ENCODE results near the gene CDH12. TPM values are rescaled to one million over a fixed set of nuclear protein-coding genes. Genes with fewer than 3 reads are reported as not detected.
A peak's percentile ranks its signal among the peaks of the same experiment; 100 is the strongest.

Gene CDH12
- total and polyA plus RNA-seq, 4 donors = 0.02 to 3.7 (median 0.31) TPM; not detected in 1

GRCh38 chr5:22837803-22838202, 15.3 kb downstream of the CDH12 start:
- no peak overlapping the region for H3K9ac ChIP-seq (ENCODE audit: insufficient read depth in 1 of 2, low read length in 2 of 2)
- ATAC-seq (ENCODE audit: insufficient read depth, low FRiP score) (no peak), DNase-seq (no peak)
- H3K4me1 ChIP-seq (ENCODE audit: control insufficient read depth in 5 of 5, insufficient read depth in 5 of 5, low read length in 5 of 5) = peaks cover 0 to 5% (median 0%) of the 10 kb centered on the region in 5 donors
- H3K27me3 ChIP-seq (ENCODE audit: control insufficient read depth in 3 of 3, insufficient read depth in 3 of 3, low read length in 2 of 3) = no peaks in the 10 kb centered on the region
- no peaks in the 10 kb centered on the region for H3K36me3 ChIP-seq (ENCODE audit: control insufficient read depth in 4 of 4, insufficient read depth in 4 of 4, low read length in 4 of 4)
- H3K27ac ChIP-seq (ENCODE audit: low read depth in 1 of 2, low read length in 1 of 2) = no peak overlapping the region
- TF ChIP-seq CTCF (IDR thresholded peaks at IDR 0.05; ENCODE audit: control extremely low read depth, extremely low read depth) = no peak
- H3K4me3 ChIP-seq = no peak overlapping the region
- H3K9me3 ChIP-seq (ENCODE audit: control insufficient read depth in 4 of 4, insufficient read depth in 3 of 4, low read length in 3 of 4) = no peaks in the 10 kb centered on the region
- WGBS, 2 donors = 87% methylated on average over 4 of the region's 4 CpGs

GRCh38 chr5:22835686-22836085, 17.5 kb downstream of the CDH12 start:
- 49 to 65% methylated on average over 1 of the region's 1 CpG for WGBS, 2 donors
- peak in 2 of 3 donors; percentile 59 to 69 for DNase-seq
- ATAC-seq (ENCODE audit: insufficient read depth, low FRiP score) = no peak
- Histone ChIP-seq H3K9ac (ENCODE audit: insufficient read depth in 1 of 2, low read length in 2 of 2) (no peak overlapping the region), H3K4me3 (no peak overlapping the region), H3K36me3 (ENCODE audit: control insufficient read depth in 4 of 4, insufficient read depth in 4 of 4, low read length in 4 of 4) (no peaks in the 10 kb centered on the region), H3K27me3 (ENCODE audit: control insufficient read depth in 3 of 3, insufficient read depth in 3 of 3, low read length in 2 of 3) (no peaks in the 10 kb centered on the region), H3K27ac (ENCODE audit: low read depth in 1 of 2, low read length in 1 of 2) (no peak overlapping the region), H3K9me3 (ENCODE audit: control insufficient read depth in 4 of 4, insufficient read depth in 3 of 4, low read length in 3 of 4) (no peaks in the 10 kb centered on the region), H3K4me1 (ENCODE audit: control insufficient read depth in 5 of 5, insufficient read depth in 5 of 5, low read length in 5 of 5) (peaks cover 0 to 5% (median 0%) of the 10 kb centered on the region in 5 donors)
- TF ChIP-seq CTCF (IDR thresholded peaks at IDR 0.05; ENCODE audit: control extremely low read depth, extremely low read depth) = no peak

- Histone ChIP-seq H3K27me3 (ENCODE audit: control insufficient read depth in 3 of 3, insufficient read depth in 3 of 3, low read length in 2 of 3) (no peaks in the 10 kb centered on the region), H3K4me3 (no peak overlapping the region)
Observed at GRCh38 chr5:22793463-22793862, 59.7 kb downstream of the CDH12 start.

More at GRCh38 chr5:22793463-22793862, 59.7 kb downstream of the CDH12 start:
- H3K27ac ChIP-seq (ENCODE audit: low read depth in 1 of 2, low read length in 1 of 2) = no peak overlapping the region
- no peak for DNase-seq
- no peak for TF ChIP-seq CTCF (IDR thresholded peaks at IDR 0.05; ENCODE audit: control extremely low read depth, extremely low read depth)
- H3K9me3 ChIP-seq (ENCODE audit: control insufficient read depth in 4 of 4, insufficient read depth in 3 of 4, low read length in 3 of 4) = no peaks in the 10 kb centered on the region
- no peak for ATAC-seq (ENCODE audit: insufficient read depth, low FRiP score)
- no peak overlapping the region for H3K9ac ChIP-seq (ENCODE audit: insufficient read depth in 1 of 2, low read length in 2 of 2)
- 87 to 88% methylated on average over 2 of the region's 2 CpGs for WGBS, 2 donors
- H3K36me3 ChIP-seq (ENCODE audit: control insufficient read depth in 4 of 4, insufficient read depth in 4 of 4, low read length in 4 of 4) = no peaks in the 10 kb centered on the region
- no peaks in the 10 kb centered on the region for H3K4me1 ChIP-seq (ENCODE audit: control insufficient read depth in 5 of 5, insufficient read depth in 5 of 5, low read length in 5 of 5)

Measured in lung (tissue), 12 donors.